Mesendoderm (in vitro differentiated cells): ENCODE results near the gene SORCS2.

Source experiments
- DNase-seq: peaks from one replicate; pipeline ENCODE4 v3.0.0; 2013
- H2AK5ac ChIP-seq: 2 replicates; pipeline ENCODE4 v1.6.1; 2013; ENCODE audit warnings: low read length, inconsistent platforms
- H2BK120ac ChIP-seq: 2 replicates; pipeline ENCODE4 v1.6.1; 2013; ENCODE audit warnings: low read depth, mild to moderate bottlenecking, low read length, moderate library complexity, mixed read lengths
- H2BK15ac ChIP-seq: replicated peaks from 2 replicates; pipeline ENCODE4 v1.6.1; 2013; ENCODE audit warnings: low read depth, mild to moderate bottlenecking, moderate library complexity
- H2BK5ac ChIP-seq: 2 replicates; pipeline ENCODE4 v1.6.1; 2013; ENCODE audit warnings: low read length, inconsistent platforms
- H3K18ac ChIP-seq: 2 replicates; pipeline ENCODE4 v1.6.1; 2013; ENCODE audit warnings: mild to moderate bottlenecking, low read length, mixed read lengths
- H3K23ac ChIP-seq: one replicate; pipeline ENCODE4 v1.6.1; 2013; ENCODE audit warnings: low read length
- H3K27ac ChIP-seq: 2 replicates; pipeline ENCODE4 v1.5.1; 2013; ENCODE audit warnings: low read depth, mild to moderate bottlenecking, inconsistent platforms, low read length, moderate library complexity
- H3K27me3 ChIP-seq: 2 replicates; pipeline ENCODE4 v1.6.1; 2013; ENCODE audit warnings: low read length, control low read depth, mild to moderate bottlenecking, inconsistent platforms; ENCODE audit not compliant: insufficient read depth, poor library complexity
- H3K36me3 ChIP-seq: 2 replicates; pipeline ENCODE4 v1.6.1; 2013; ENCODE audit warnings: low read length, inconsistent platforms; ENCODE audit not compliant: control insufficient read depth, insufficient read depth
- H3K4ac ChIP-seq: one replicate; pipeline ENCODE4 v1.6.1; 2013; ENCODE audit warnings: low read depth, mild to moderate bottlenecking, low read length, moderate library complexity
- H3K4me1 ChIP-seq: 2 replicates; pipeline ENCODE4 v1.6.1; 2013; ENCODE audit warnings: low read depth, low read length, inconsistent platforms; ENCODE audit not compliant: control insufficient read depth
- H3K4me2 ChIP-seq: 2 replicates; pipeline ENCODE4 v1.6.1; 2013; ENCODE audit warnings: low read length
- H3K4me3 ChIP-seq: 2 replicates; pipeline ENCODE4 v1.5.1; 2013; ENCODE audit warnings: mild to moderate bottlenecking, low read length
- H3K56ac ChIP-seq: one replicate; pipeline ENCODE4 v1.6.1; 2013; ENCODE audit warnings: low read length
- H3K79me1 ChIP-seq: 2 replicates; pipeline ENCODE4 v1.6.1; 2013; ENCODE audit warnings: low read length, inconsistent platforms
- H3K79me2 ChIP-seq: 2 replicates; pipeline ENCODE4 v1.6.1; 2013; ENCODE audit warnings: mild to moderate bottlenecking, low read length; ENCODE audit not compliant: control insufficient read depth, insufficient read depth
- H3K9ac ChIP-seq: 2 replicates; pipeline ENCODE4 v1.6.1; 2013; ENCODE audit warnings: low read length, inconsistent platforms
- H4K5ac ChIP-seq: one replicate; pipeline ENCODE4 v1.6.1; 2013; ENCODE audit warnings: low read length
- H4K8ac ChIP-seq: one replicate; pipeline ENCODE4 v1.6.1; 2013; ENCODE audit warnings: low read depth, mild to moderate bottlenecking, control low read depth, low read length, moderate library complexity
- WGBS: extraction: QIAGEN DNeasy Blood & Tissue Kit; methylation state at CpG from one replicate; pipeline ENCODE4 v1.1.7; 2013; ENCODE audit warnings: low lambda C conversion rate, missing lambda C conversion rate; ENCODE audit not compliant: insufficient coverage; ENCODE audit errors: extremely low coverage; 5-methylcytosine and 5-hydroxymethylcytosine counted together

Gene SORCS2

DNA sequence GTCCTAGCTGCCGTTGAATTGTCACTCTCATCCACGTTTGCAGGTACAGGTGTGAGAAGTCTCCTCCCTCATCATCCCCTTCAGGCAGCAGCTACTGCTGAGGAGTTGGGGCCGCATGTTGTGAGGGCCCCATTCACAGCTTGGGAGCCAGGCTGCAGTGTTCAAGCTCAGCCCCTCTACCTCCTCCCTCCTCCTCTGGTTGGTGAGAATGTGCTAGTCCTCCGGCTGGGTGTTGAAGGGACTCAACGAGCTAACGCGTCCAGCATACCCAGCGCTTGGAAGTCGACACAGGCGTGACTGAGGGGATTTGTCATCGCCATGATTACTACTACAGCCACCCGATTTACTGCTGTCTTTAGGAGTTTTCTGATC is 324.4 kb downstream of the SORCS2 start:
- no peaks in the 10 kb centered on the region for H3K27me3 ChIP-seq
- H3K18ac ChIP-seq = no peak overlapping the region
- H3K4me3 ChIP-seq = no peak overlapping the region
- no peak overlapping the region for H3K4me2 ChIP-seq
- no peak overlapping the region for H3K23ac ChIP-seq
- H2BK120ac ChIP-seq = no peak overlapping the region
- H3K9ac ChIP-seq = no peak overlapping the region
- no peak for DNase-seq
- H4K8ac ChIP-seq = no peak overlapping the region
- no peaks in the 10 kb centered on the region for H3K36me3 ChIP-seq
- no peak overlapping the region for H3K56ac ChIP-seq
- H3K4ac ChIP-seq = no peak overlapping the region
- no peaks in the 10 kb centered on the region for H3K79me1 ChIP-seq
- no peaks in the 10 kb centered on the region for H3K79me2 ChIP-seq
- no peak overlapping the region for H2BK5ac ChIP-seq
- H4K5ac ChIP-seq = no peak overlapping the region
- H3K4me1 ChIP-seq = no peaks in the 10 kb centered on the region
- WGBS = no CpG with 5 or more reads among the region's 12 CpGs
- no peak overlapping the region for H2BK15ac ChIP-seq
- H2AK5ac ChIP-seq = no peak overlapping the region
- H3K27ac ChIP-seq = no peak overlapping the region

DNA sequence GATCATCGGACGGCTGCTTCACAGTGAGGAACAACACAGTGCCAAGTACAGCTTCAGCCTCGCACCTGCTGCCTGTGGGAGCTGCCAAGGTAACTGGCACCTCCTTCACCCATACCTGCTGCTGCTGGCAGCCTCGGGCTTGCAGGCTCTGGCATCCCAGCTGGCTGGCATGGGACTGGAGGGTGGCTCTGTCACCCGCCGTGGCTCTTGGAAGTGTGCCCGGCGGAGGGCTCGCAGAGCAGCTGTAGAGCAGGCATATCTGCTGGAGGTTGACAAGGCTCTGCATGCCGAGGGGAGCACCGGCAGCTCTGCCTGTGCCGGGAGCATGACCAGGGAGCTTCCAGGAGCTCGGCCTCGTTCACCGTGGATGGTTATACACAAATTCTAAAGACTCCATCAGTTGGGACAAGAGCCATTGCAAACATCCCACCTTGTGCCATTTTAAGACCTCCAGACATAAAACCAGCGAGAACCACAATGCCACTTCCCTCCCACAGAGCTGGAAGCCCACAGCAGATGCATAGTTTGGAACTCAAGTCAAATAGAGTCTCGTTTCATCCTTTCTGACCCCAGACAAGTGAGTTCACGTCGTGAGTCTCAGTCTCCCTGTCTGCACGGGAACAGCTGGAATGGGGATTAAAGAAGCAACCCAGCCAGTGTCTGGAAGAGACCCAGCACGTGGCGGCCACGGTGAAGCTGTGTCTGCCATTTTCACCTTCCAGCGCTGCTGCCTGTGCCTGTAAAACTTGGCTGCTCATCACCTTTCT is 326.7 kb downstream of the SORCS2 start:
- no peak overlapping the region for H3K4ac ChIP-seq
- DNase-seq = no peak
- no peaks in the 10 kb centered on the region for H3K79me2 ChIP-seq
- no peak overlapping the region for H2BK15ac ChIP-seq
- no peak overlapping the region for H2BK120ac ChIP-seq
- no peak overlapping the region for H3K27ac ChIP-seq
- H3K79me1 ChIP-seq = no peaks in the 10 kb centered on the region
- no peak overlapping the region for H3K18ac ChIP-seq
- no peaks in the 10 kb centered on the region for H3K27me3 ChIP-seq
- no peaks in the 10 kb centered on the region for H3K36me3 ChIP-seq
- H3K4me3 ChIP-seq = no peak overlapping the region
- H3K4me1 ChIP-seq = no peaks in the 10 kb centered on the region
- no peak overlapping the region for H2AK5ac ChIP-seq
- no peak overlapping the region for H3K4me2 ChIP-seq
- no peak overlapping the region for H3K56ac ChIP-seq
- no peak overlapping the region for H3K23ac ChIP-seq
- no peak overlapping the region for H4K8ac ChIP-seq
- WGBS = no CpG with 5 or more reads among the region's 24 CpGs
- H3K9ac ChIP-seq = no peak overlapping the region
- H2BK5ac ChIP-seq = no peak overlapping the region
- H4K5ac ChIP-seq = no peak overlapping the region

DNA sequence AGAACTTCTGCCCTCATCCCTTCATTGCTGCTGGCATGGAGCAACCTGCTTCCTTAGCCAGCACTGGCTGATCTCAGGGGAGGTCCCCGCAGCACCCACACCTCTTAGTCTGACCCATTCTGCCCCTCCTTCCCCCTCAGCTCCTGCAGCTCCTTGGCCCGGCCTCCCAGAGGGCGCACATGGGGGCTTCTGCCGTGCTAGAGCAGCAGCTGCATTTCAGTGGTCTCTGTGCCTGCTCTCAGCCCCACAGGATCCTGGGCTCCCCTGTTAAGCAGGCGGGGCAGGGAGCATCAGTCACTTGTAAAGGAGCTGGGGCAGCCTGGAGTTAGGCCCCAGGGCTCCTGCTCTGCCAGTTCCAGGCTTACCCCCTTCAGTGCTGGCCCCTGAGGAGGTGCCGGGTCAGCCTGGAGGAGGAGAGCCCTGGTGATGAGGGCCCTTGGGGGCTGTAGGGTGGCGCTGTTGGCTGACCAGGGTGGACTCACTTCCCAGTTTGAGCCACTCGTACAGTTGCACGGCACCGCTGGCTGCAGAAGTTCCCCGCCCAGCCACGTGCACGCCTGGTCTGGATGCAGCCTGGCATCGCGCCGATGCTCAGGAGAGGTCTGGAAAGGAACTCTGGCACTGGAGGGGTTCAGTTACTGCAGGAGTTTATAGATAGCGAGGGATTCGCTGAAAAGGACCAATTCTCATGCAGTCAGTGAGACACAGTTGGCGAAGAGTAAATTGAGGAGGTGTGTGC is 327.5 kb downstream of the SORCS2 start:
- Histone ChIP-seq H3K27ac (no peak overlapping the region), H2BK120ac (no peak overlapping the region), H3K79me2 (no peaks in the 10 kb centered on the region), H3K36me3 (no peaks in the 10 kb centered on the region), H4K8ac (no peak overlapping the region), H2BK15ac (no peak overlapping the region), H3K23ac (no peak overlapping the region), H4K5ac (no peak overlapping the region), H3K9ac (no peak overlapping the region), H2AK5ac (no peak overlapping the region), H3K4me1 (no peaks in the 10 kb centered on the region), H3K79me1 (no peaks in the 10 kb centered on the region), H3K4ac (no peak overlapping the region), H3K4me2 (no peak overlapping the region), H3K18ac (no peak overlapping the region), H2BK5ac (no peak overlapping the region), H3K27me3 (no peaks in the 10 kb centered on the region), H3K56ac (no peak overlapping the region), H3K4me3 (no peak overlapping the region)
- no CpG with 5 or more reads among the region's 19 CpGs for WGBS
- no peak for DNase-seq

DNA sequence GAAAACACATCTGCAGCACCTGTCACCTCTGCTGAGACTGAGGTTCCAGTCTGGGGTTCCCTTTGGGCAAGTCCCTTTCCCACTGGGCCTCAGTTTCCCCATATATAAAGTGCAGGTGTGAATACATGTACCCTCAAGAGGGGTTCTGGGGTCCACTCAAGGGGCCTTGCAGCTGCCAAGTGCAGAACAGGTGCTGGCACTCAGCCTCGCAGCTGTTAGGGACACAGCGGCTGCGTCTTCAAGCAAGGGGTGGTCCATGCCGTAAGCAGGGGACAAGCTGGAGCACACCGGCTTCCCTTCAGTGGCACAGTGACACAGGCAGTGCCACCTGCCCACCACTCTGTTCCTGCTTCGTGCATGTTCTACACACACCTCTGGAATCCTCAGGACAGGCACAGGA is 329.3 kb downstream of the SORCS2 start:
- no peaks in the 10 kb centered on the region for H3K27me3 ChIP-seq
- WGBS = no CpG with 5 or more reads among the region's 6 CpGs

DNA sequence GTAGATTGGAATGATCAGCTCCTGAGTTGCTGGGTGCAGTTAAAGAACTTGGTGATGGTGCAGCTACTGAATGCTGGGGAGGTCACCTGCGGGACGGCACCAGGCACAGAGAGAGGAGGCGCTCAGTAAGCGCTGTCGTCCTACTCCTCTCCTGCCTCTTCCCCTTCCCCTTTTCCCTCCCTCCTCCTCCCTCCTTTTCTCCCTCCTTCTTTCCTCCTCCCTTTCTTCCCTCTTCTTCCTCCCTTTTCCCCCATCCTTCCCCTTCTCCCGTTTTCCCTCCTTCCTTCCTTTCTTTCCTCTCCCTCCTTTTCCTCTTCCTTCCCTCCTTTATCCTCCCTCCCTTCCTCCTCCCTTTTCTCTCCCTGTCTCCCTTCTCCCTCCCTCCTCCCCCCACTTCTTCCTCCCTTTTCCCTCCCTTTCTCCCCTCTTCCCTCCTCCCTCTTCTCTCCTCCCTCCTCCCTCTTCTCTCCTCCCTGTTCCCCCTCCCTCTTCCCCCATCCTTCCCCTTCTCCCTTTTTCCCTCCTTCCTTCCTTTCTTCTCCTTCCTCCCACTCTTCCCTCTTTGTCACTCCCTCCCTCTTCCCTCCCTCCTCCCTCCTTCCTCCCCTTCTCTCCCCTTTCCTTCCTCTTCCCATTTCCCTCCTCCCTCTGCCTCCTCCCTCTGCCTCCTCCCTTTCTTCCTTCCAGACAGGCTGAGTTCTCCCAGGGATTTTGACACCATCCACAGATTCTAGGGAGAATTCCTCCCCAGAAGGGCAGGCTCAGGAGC is 330.3 kb downstream of the SORCS2 start:
- Histone ChIP-seq H3K4me2 (no peak overlapping the region), H3K23ac (no peak overlapping the region), H3K27ac (no peak overlapping the region), H4K5ac (no peak overlapping the region), H3K56ac (no peak overlapping the region), H2BK120ac (no peak overlapping the region), H3K4me1 (no peaks in the 10 kb centered on the region), H3K4ac (no peak overlapping the region), H3K9ac (no peak overlapping the region), H3K4me3 (no peak overlapping the region), H2BK5ac (no peak overlapping the region), H3K36me3 (no peaks in the 10 kb centered on the region), H3K27me3 (no peaks in the 10 kb centered on the region), H3K79me2 (no peaks in the 10 kb centered on the region), H4K8ac (no peak overlapping the region), H2BK15ac (no peak overlapping the region), H2AK5ac (no peak overlapping the region), H3K18ac (no peak overlapping the region), H3K79me1 (no peaks in the 10 kb centered on the region)
- no peak for DNase-seq
- no CpG with 5 or more reads among the region's 6 CpGs for WGBS

More for the DNA sequence above, 329.3 kb downstream of the SORCS2 start:
- Histone ChIP-seq H4K5ac (no peak overlapping the region), H3K18ac (no peak overlapping the region), H3K4me3 (no peak overlapping the region), H3K23ac (no peak overlapping the region), H3K79me2 (no peaks in the 10 kb centered on the region), H3K56ac (no peak overlapping the region), H2BK5ac (no peak overlapping the region), H3K4ac (no peak overlapping the region), H3K4me1 (no peaks in the 10 kb centered on the region), H4K8ac (no peak overlapping the region), H3K27ac (no peak overlapping the region), H3K79me1 (no peaks in the 10 kb centered on the region), H2BK15ac (no peak overlapping the region), H2BK120ac (no peak overlapping the region), H2AK5ac (no peak overlapping the region), H3K36me3 (no peaks in the 10 kb centered on the region), H3K4me2 (no peak overlapping the region), H3K9ac (no peak overlapping the region)
- DNase-seq = no peak
